ENCODE data around the gene GZMB.
"Not testable (repeated sequence)": the region's sequence is repeated elsewhere in the genome, so short reads cannot be mapped to it uniquely, and the experiment has no call there.

Gene GZMB

DNA sequence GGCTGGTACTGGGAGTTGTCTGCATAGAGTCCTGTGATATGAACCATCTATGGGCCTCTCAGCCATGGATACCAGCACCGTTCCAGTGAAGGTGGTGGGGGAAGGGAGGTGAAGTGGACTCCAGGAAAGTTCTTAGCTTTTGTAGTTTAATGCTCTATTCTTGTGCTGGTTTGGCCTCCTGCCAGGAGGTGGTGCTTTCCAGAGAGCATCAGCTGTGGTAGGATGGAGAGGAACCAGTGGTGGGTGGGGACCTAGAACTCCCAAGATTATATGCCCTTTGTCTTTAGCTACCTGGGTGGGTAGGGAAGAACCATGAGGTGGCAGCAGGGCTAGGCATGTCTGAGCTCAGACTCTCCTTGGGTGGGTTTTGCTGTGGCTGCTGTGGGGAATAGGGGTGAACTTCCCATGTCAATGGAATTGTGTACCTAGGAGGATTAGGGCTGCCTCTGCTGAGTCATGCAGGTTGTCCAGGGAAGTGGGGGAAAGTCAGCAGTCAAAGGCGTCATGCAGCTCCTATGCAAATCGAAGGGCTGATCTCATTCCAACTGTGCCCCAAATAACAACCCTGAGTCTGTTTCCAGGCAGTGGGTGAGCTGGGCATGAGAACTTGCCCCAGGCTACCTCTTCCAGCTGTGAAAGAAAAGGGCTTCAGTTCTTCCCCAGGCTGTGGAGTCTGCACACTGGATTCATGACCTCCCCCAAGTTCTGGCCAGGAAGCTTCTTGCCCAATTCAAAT, 38.7 kb downstream of the GZMB start:
- no peak for TF ChIP-seq EZH2 (IDR thresholded peaks at IDR 0.05; ENCODE audit: borderline replicate concordance, low read depth, low read length, severe bottlenecking)
- TF ChIP-seq, protein P1, sequence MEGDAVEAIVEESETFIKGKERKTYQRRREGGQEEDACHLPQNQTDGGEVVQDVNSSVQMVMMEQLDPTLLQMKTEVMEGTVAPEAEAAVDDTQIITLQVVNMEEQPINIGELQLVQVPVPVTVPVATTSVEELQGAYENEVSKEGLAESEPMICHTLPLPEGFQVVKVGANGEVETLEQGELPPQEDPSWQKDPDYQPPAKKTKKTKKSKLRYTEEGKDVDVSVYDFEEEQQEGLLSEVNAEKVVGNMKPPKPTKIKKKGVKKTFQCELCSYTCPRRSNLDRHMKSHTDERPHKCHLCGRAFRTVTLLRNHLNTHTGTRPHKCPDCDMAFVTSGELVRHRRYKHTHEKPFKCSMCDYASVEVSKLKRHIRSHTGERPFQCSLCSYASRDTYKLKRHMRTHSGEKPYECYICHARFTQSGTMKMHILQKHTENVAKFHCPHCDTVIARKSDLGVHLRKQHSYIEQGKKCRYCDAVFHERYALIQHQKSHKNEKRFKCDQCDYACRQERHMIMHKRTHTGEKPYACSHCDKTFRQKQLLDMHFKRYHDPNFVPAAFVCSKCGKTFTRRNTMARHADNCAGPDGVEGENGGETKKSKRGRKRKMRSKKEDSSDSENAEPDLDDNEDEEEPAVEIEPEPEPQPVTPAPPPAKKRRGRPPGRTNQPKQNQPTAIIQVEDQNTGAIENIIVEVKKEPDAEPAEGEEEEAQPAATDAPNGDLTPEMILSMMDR (IDR thresholded peaks at IDR 0.05; ENCODE audit: borderline replicate concordance, extremely low read depth, low read length, poor library complexity, severe bottlenecking), result no peak
- Histone ChIP-seq H2AFZ (ENCODE audit: low read depth, low read length) (no peak overlapping the region), H3K4me3 (ENCODE audit: low read depth in 1 of 2, low read length in 2 of 2) (no peak overlapping the region), H3K9ac (ENCODE audit: low read depth, low read length) (no peak overlapping the region), H4K20me1 (ENCODE audit: insufficient read depth, low read length) (no peaks in the 10 kb centered on the region), H3K27me3 (ENCODE audit: insufficient read depth, low read length, poor library complexity) (no peaks in the 10 kb centered on the region), H3K36me3 (ENCODE audit: insufficient read depth, low read length) (no peaks in the 10 kb centered on the region), H3K4me1 (ENCODE audit: insufficient read depth, low read length) (no peaks in the 10 kb centered on the region), H3K27ac (ENCODE audit: low read length) (no peak overlapping the region), H3K4me2 (ENCODE audit: insufficient read depth, low read length) (no peak overlapping the region), H3K79me2 (ENCODE audit: insufficient read depth, low read length) (no peaks in the 10 kb centered on the region), H3K9me3 (ENCODE audit: insufficient read depth, low read length, severe bottlenecking) (peaks cover 3% of the 10 kb centered on the region)
- DNase-seq (no peak), ATAC-seq (ENCODE audit: insufficient read depth, low read depth) (no peak)

DNA sequence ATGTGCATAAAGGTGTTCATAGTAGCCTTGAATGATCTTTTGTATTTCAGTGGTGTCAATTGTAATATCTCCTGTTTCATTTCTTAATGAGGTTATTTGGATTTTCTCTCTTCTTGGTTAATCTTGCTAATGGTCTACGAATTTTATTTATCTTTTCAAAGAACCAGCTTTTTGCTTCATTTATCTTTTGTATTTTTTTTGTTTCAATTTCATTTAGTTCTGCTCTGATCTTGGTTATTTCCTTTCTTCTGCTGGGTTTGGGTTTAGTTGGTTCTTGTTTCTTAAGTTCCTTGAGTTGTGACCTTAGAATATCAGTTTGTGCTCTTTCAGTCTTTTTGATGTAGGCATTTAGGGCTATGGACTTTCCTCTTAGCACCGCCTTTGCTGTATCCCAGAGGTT, 43.0 kb downstream of the GZMB start:
- not testable (repeated sequence) for H3K9ac ChIP-seq (ENCODE audit: low read depth, low read length); H3K36me3 ChIP-seq (ENCODE audit: insufficient read depth, low read length); H3K9me3 ChIP-seq (ENCODE audit: insufficient read depth, low read length, severe bottlenecking); ATAC-seq (ENCODE audit: insufficient read depth, low read depth); H4K20me1 ChIP-seq (ENCODE audit: insufficient read depth, low read length); H3K27ac ChIP-seq (ENCODE audit: low read length); H3K4me1 ChIP-seq (ENCODE audit: insufficient read depth, low read length); H3K4me2 ChIP-seq (ENCODE audit: insufficient read depth, low read length); H3K27me3 ChIP-seq (ENCODE audit: insufficient read depth, low read length, poor library complexity); H3K79me2 ChIP-seq (ENCODE audit: insufficient read depth, low read length); H2AFZ ChIP-seq (ENCODE audit: low read depth, low read length); H3K4me3 ChIP-seq (ENCODE audit: low read depth in 1 of 2, low read length in 2 of 2); DNase-seq

DNA sequence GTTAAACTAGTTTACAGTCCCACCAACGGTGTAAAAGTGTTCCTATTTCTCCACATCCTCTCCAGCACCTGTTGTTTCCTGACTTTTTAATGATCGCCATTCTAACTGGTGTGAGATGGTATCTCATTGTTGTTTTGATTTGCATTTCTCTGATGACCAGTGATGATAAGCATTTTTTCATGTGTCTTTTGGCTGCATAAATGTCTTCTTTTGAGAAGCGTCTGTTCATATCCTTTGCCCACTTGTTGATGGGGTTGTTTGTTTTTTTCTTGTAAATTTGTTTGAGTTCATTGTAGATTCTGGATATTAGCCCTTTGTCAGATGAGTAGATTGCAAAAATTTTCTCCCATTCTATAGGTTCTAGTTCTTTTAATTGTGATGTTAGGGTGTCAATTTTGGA, 49.6 kb downstream of the GZMB start:
- not testable (repeated sequence) for H3K4me2 ChIP-seq (ENCODE audit: insufficient read depth, low read length); H3K4me1 ChIP-seq (ENCODE audit: insufficient read depth, low read length); H3K36me3 ChIP-seq (ENCODE audit: insufficient read depth, low read length); H4K20me1 ChIP-seq (ENCODE audit: insufficient read depth, low read length); H2AFZ ChIP-seq (ENCODE audit: low read depth, low read length); ATAC-seq (ENCODE audit: insufficient read depth, low read depth); H3K9me3 ChIP-seq (ENCODE audit: insufficient read depth, low read length, severe bottlenecking); H3K79me2 ChIP-seq (ENCODE audit: insufficient read depth, low read length); H3K27me3 ChIP-seq (ENCODE audit: insufficient read depth, low read length, poor library complexity); H3K9ac ChIP-seq (ENCODE audit: low read depth, low read length); DNase-seq; H3K27ac ChIP-seq (ENCODE audit: low read length); H3K4me3 ChIP-seq (ENCODE audit: low read depth in 1 of 2, low read length in 2 of 2)
